Measurements from ENCODE around the gene POLR1A.

The POLR1A gene

GRCh38 chr2:86045541-86045940 is 60.1 kb downstream of the POLR1A start:
- Histone ChIP-seq H3K36me3 (ENCODE audit: control insufficient read depth in 2 of 2, insufficient read depth in 1 of 2, low read length in 2 of 2) (peaks cover 24 to 98% of the 10 kb centered on the region in 2 experiments), H3K9me3 (ENCODE audit: control insufficient read depth, insufficient read depth, low read depth, low read length) (no peaks in the 10 kb centered on the region), H3K27ac (ENCODE audit: extremely low read depth, low read depth, low read length) (no peak overlapping the region), H3K4me3 (ENCODE audit: low read depth, low read length) (no peak overlapping the region), H3K4me1 (ENCODE audit: control insufficient read depth, insufficient read depth, low read length) (no peaks in the 10 kb centered on the region)
- POLR2A ChIA-PET: no interaction called here
- CTCF ChIA-PET: no interaction called here
- no peak for TF ChIP-seq HOXC10 (CRISPR knock-in tag; IDR thresholded peaks at IDR 0.05)
- TF ChIP-seq ZNF664 (tag by site-specific recombination; IDR thresholded peaks at IDR 0.05): no peak
- TF ChIP-seq ZNF501 (tag by site-specific recombination; IDR thresholded peaks at IDR 0.05): no peak
- no peak for TF ChIP-seq ZNF791 (tag by site-specific recombination; IDR thresholded peaks at IDR 0.05)
- no peak for TF ChIP-seq ZNF169 (tag by site-specific recombination; IDR thresholded peaks at IDR 0.05)
- TF ChIP-seq ZNF211 (tag by site-specific recombination; IDR thresholded peaks at IDR 0.05; ENCODE audit: low read depth): no peak
- TF ChIP-seq, protein P1, sequence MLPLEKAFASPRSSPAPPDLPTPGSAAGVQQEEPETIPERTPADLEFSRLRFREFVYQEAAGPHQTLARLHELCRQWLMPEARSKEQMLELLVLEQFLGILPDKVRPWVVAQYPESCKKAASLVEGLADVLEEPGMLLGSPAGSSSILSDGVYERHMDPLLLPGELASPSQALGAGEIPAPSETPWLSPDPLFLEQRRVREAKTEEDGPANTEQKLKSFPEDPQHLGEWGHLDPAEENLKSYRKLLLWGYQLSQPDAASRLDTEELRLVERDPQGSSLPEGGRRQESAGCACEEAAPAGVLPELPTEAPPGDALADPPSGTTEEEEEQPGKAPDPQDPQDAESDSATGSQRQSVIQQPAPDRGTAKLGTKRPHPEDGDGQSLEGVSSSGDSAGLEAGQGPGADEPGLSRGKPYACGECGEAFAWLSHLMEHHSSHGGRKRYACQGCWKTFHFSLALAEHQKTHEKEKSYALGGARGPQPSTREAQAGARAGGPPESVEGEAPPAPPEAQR (tag by site-specific recombination; IDR thresholded peaks at IDR 0.05): no peak
- TF ChIP-seq YY2 (tag by site-specific recombination; IDR thresholded peaks at IDR 0.05): no peak

- Histone ChIP-seq H3K27ac (ENCODE audit: extremely low read depth, low read depth, low read length) (no peak overlapping the region), H3K9me3 (ENCODE audit: control insufficient read depth, insufficient read depth, low read depth, low read length) (no peaks in the 10 kb centered on the region), H3K4me1 (ENCODE audit: control insufficient read depth, insufficient read depth, low read length) (no peaks in the 10 kb centered on the region), H3K4me3 (ENCODE audit: low read depth, low read length) (no peak overlapping the region), H3K36me3 (ENCODE audit: control insufficient read depth in 2 of 2, insufficient read depth in 1 of 2, low read length in 2 of 2) (peaks cover 27 to 100% of the 10 kb centered on the region in 2 experiments)
- ChIA-PET POLR2A (no interaction called here), CTCF (interaction anchor here (0.7 kb wide), 1 partner anchor 8 kb away, joined by 4 read pairs; no protein-coding TSS in a partner anchor)
- no peak for TF ChIP-seq ZNF473 (tag by site-specific recombination; IDR thresholded peaks at IDR 0.05)
- no peak for TF ChIP-seq ZNF76 (tag by site-specific recombination; IDR thresholded peaks at IDR 0.05; ENCODE audit: borderline replicate concordance, low read depth)
- no peak for TF ChIP-seq AEBP2 (tag by site-specific recombination; IDR thresholded peaks at IDR 0.05; ENCODE audit: borderline replicate concordance)
- no peak for TF ChIP-seq ZNF677 (tag by site-specific recombination; IDR thresholded peaks at IDR 0.05)
- no peak for TF ChIP-seq ZBTB48 (tag by site-specific recombination; IDR thresholded peaks at IDR 0.05)
- no peak for TF ChIP-seq ZIC2 (tag by site-specific recombination; IDR thresholded peaks at IDR 0.05)
- TF ChIP-seq, protein P2, sequence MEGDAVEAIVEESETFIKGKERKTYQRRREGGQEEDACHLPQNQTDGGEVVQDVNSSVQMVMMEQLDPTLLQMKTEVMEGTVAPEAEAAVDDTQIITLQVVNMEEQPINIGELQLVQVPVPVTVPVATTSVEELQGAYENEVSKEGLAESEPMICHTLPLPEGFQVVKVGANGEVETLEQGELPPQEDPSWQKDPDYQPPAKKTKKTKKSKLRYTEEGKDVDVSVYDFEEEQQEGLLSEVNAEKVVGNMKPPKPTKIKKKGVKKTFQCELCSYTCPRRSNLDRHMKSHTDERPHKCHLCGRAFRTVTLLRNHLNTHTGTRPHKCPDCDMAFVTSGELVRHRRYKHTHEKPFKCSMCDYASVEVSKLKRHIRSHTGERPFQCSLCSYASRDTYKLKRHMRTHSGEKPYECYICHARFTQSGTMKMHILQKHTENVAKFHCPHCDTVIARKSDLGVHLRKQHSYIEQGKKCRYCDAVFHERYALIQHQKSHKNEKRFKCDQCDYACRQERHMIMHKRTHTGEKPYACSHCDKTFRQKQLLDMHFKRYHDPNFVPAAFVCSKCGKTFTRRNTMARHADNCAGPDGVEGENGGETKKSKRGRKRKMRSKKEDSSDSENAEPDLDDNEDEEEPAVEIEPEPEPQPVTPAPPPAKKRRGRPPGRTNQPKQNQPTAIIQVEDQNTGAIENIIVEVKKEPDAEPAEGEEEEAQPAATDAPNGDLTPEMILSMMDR (tag by site-specific recombination; IDR thresholded peaks at IDR 0.05): no peak
- TF ChIP-seq ZNF48 (tag by site-specific recombination; IDR thresholded peaks at IDR 0.05): no peak
- TF ChIP-seq ZBTB7A (tag by site-specific recombination; IDR thresholded peaks at IDR 0.05; ENCODE audit: low read depth): no peak
- TF ChIP-seq REPIN1 (tag by site-specific recombination; IDR thresholded peaks at IDR 0.05; ENCODE audit: low read depth): no peak
- TF ChIP-seq, protein P3, sequence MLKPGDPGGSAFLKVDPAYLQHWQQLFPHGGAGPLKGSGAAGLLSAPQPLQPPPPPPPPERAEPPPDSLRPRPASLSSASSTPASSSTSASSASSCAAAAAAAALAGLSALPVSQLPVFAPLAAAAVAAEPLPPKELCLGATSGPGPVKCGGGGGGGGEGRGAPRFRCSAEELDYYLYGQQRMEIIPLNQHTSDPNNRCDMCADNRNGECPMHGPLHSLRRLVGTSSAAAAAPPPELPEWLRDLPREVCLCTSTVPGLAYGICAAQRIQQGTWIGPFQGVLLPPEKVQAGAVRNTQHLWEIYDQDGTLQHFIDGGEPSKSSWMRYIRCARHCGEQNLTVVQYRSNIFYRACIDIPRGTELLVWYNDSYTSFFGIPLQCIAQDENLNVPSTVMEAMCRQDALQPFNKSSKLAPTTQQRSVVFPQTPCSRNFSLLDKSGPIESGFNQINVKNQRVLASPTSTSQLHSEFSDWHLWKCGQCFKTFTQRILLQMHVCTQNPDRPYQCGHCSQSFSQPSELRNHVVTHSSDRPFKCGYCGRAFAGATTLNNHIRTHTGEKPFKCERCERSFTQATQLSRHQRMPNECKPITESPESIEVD (tag by site-specific recombination; IDR thresholded peaks at IDR 0.05): no peak
- no peak for TF ChIP-seq ZNF23 (tag by site-specific recombination; IDR thresholded peaks at IDR 0.05; ENCODE audit: borderline replicate concordance)
- no peak for TF ChIP-seq KLF16 (tag by site-specific recombination; IDR thresholded peaks at IDR 0.05)
- no peak for TF ChIP-seq ZSCAN4 (tag by site-specific recombination; IDR thresholded peaks at IDR 0.05)
- TF ChIP-seq ZNF747 (tag by site-specific recombination; IDR thresholded peaks at IDR 0.05): no peak
Observed at GRCh38 chr2:86044614-86045013, 61.1 kb downstream of the POLR1A start.
